ENCODE measurements around the gene CLEC4D. TPM values are rescaled to one million over a fixed set of nuclear protein-coding genes. Genes with fewer than 3 reads are reported as not detected.

Gene CLEC4D
- total RNA-seq, 1 donor from 2014 or later = not detected

GRCh38 chr12:8508910-8509841 lies 4.1 kb upstream of the CLEC4D start:
- peaks cover 4% of the 10 kb centered on the region for H3K4me1 Mint-ChIP-seq (ENCODE audit: low read depth, unreplicated experiment)
- H3K9me3 Mint-ChIP-seq (ENCODE audit: unreplicated experiment) = peaks cover 7% of the 10 kb centered on the region
- H3K27me3 Mint-ChIP-seq (ENCODE audit: unreplicated experiment) = no peaks in the 10 kb centered on the region
- TF ChIP-seq CTCF (IDR thresholded peaks at IDR 0.05; ENCODE audit: partially characterized antibody, unreplicated experiment) = no peak
- DNase-seq = peak; percentile 12
- no peak overlapping the region for H3K27ac Mint-ChIP-seq (ENCODE audit: unreplicated experiment)
- H3K4me3 Mint-ChIP-seq (ENCODE audit: unreplicated experiment) = peak overlapping the region; percentile 10
- H3K36me3 Mint-ChIP-seq (ENCODE audit: unreplicated experiment) = no peaks in the 10 kb centered on the region

GRCh38 chr12:8517971-8518370 lies 4.7 kb downstream of the CLEC4D start:
- Mint-ChIP-seq H3K27me3 (ENCODE audit: unreplicated experiment) (no peaks in the 10 kb centered on the region), H3K36me3 (ENCODE audit: unreplicated experiment) (no peaks in the 10 kb centered on the region), H3K27ac (ENCODE audit: unreplicated experiment) (no peak overlapping the region), H3K9me3 (ENCODE audit: unreplicated experiment) (peaks cover under 1% of the 10 kb centered on the region), H3K4me1 (ENCODE audit: low read depth, unreplicated experiment) (no peaks in the 10 kb centered on the region), H3K4me3 (ENCODE audit: unreplicated experiment) (no peak overlapping the region)
- TF ChIP-seq CTCF (IDR thresholded peaks at IDR 0.05; ENCODE audit: partially characterized antibody, unreplicated experiment) = no peak
- no peak for DNase-seq

GRCh38 chr12:8519171-8519570 lies 5.9 kb downstream of the CLEC4D start:
- DNase-seq = no peak
- Mint-ChIP-seq H3K36me3 (ENCODE audit: unreplicated experiment) (no peaks in the 10 kb centered on the region), H3K9me3 (ENCODE audit: unreplicated experiment) (peaks cover 2% of the 10 kb centered on the region), H3K4me1 (ENCODE audit: low read depth, unreplicated experiment) (no peaks in the 10 kb centered on the region), H3K4me3 (ENCODE audit: unreplicated experiment) (no peak overlapping the region), H3K27me3 (ENCODE audit: unreplicated experiment) (no peaks in the 10 kb centered on the region), H3K27ac (ENCODE audit: unreplicated experiment) (no peak overlapping the region)
- no peak for TF ChIP-seq CTCF (IDR thresholded peaks at IDR 0.05; ENCODE audit: partially characterized antibody, unreplicated experiment)

GRCh38 chr12:8527250-8528130 lies 14.2 kb downstream of the CLEC4D start:
- Mint-ChIP-seq H3K27me3 (ENCODE audit: unreplicated experiment) (no peaks in the 10 kb centered on the region), H3K4me1 (ENCODE audit: low read depth, unreplicated experiment) (no peaks in the 10 kb centered on the region), H3K9me3 (ENCODE audit: unreplicated experiment) (peaks cover 2% of the 10 kb centered on the region), H3K36me3 (ENCODE audit: unreplicated experiment) (peaks cover 5% of the 10 kb centered on the region), H3K27ac (ENCODE audit: unreplicated experiment) (no peak overlapping the region), H3K4me3 (ENCODE audit: unreplicated experiment) (no peak overlapping the region)
- no peak for TF ChIP-seq CTCF (IDR thresholded peaks at IDR 0.05; ENCODE audit: partially characterized antibody, unreplicated experiment)
- no peak for DNase-seq

Measured in glutamatergic neuron (in vitro differentiated cells).